HepG2 (cell line): ENCODE results near the gene ANKS4B. TPM values are rescaled to one million over a fixed set of nuclear protein-coding genes. Genes with fewer than 3 reads are reported as not detected.

Source experiments
- ATF1 ChIP-seq: IDR thresholded peaks from 2 replicates; pipeline ENCODE4 v1.6.1; 2016; ENCODE audit warnings: mild to moderate bottlenecking, control low read depth
- EP300 ChIP-seq, 3 experiments: sonication (generic) in 1 of 3; formaldehyde crosslinking in 1 of 3; IDR thresholded peaks; 2 replicates each; pipeline versions ENCODE4 v1.5.1 to v1.6.1; 2011 to 2020; ENCODE audit warnings: low read depth in 2 of 3, low read length in 2 of 3, borderline replicate concordance in 1 of 3, improper control_type of control experiment in 1 of 3, mild to moderate bottlenecking in 1 of 3, missing genetic modification reagents in 1 of 3, moderate library complexity in 1 of 3
- FOSL2 ChIP-seq: sonication (generic); formaldehyde crosslinking; IDR thresholded peaks from 2 replicates; pipeline ENCODE4 v1.4.0; 2020; ENCODE audit warnings: missing genetic modification reagents
- HIC2 ChIP-seq: sonication (generic); formaldehyde crosslinking; IDR thresholded peaks from 2 replicates; pipeline ENCODE4 v1.9.0; 2022; ENCODE audit warnings: low read depth, missing genetic modification reagents
- POGK ChIP-seq: sonication (generic); formaldehyde crosslinking; conservative IDR thresholded peaks from 2 replicates; pipeline ENCODE4 v1.8.0; 2022; ENCODE audit warnings: mild to moderate bottlenecking, moderate library complexity, missing genetic modification reagents
- RXRB ChIP-seq: IDR thresholded peaks from 2 replicates; pipeline ENCODE4 v1.6.1; 2016; ENCODE audit warnings: borderline replicate concordance, missing genetic modification reagents, missing compliant biosample characterization
- SMARCE1 ChIP-seq: fragments of 450-650 bp; IDR thresholded peaks from 2 replicates; pipeline ENCODE4 v1.6.1; 2017; ENCODE audit warnings: borderline replicate concordance
- SNAI1 ChIP-seq: sonication (generic); formaldehyde crosslinking; IDR thresholded peaks from 2 replicates; pipeline ENCODE4 v1.5.0; 2020; ENCODE audit warnings: mild to moderate bottlenecking, missing genetic modification reagents, borderline replicate concordance
- XRCC5 ChIP-seq: fragments of 200-400 bp; formaldehyde crosslinking; optimal IDR thresholded peaks from 2 replicates; pipeline ENCODE3; 2017; ENCODE audit warnings: mild to moderate bottlenecking, low read length
- YEATS4 ChIP-seq: sonication (generic); formaldehyde crosslinking; IDR thresholded peaks from 2 replicates; pipeline ENCODE4 v1.4.0; 2020; ENCODE audit warnings: missing genetic modification reagents, borderline replicate concordance
- ZBTB26 ChIP-seq: IDR thresholded peaks from 2 replicates; pipeline ENCODE4 v1.6.1; 2016; ENCODE audit warnings: missing compliant biosample characterization, missing genetic modification reagents, borderline replicate concordance
- ZNF333 ChIP-seq: sonication (generic); formaldehyde crosslinking; IDR thresholded peaks from 2 replicates; pipeline ENCODE4 v1.4.0; 2020; ENCODE audit warnings: mild to moderate bottlenecking, missing genetic modification reagents, borderline replicate concordance
- ZNF512B ChIP-seq: sonication (generic); formaldehyde crosslinking; IDR thresholded peaks from 2 replicates; pipeline ENCODE4 v1.5.1; 2020; ENCODE audit warnings: missing genetic modification reagents, mild to moderate bottlenecking, borderline replicate concordance
- ZNF567 ChIP-seq: sonication (generic); formaldehyde crosslinking; IDR thresholded peaks from 2 replicates; pipeline ENCODE4 v1.8.1; 2023; ENCODE audit warnings: mild to moderate bottlenecking, missing genetic modification reagents, borderline replicate concordance
- ZNF670 ChIP-seq: sonication (generic); formaldehyde crosslinking; IDR thresholded peaks from 2 replicates; pipeline ENCODE4 v1.8.0; 2022; ENCODE audit warnings: mild to moderate bottlenecking, missing genetic modification reagents, borderline replicate concordance
- ZNF691 ChIP-seq: sonication (generic); formaldehyde crosslinking; IDR thresholded peaks from 2 replicates; pipeline ENCODE4 v1.4.0; 2020; ENCODE audit warnings: missing genetic modification reagents, low read depth, mild to moderate bottlenecking, borderline replicate concordance
- ZNF761 ChIP-seq: sonication (generic); formaldehyde crosslinking; conservative IDR thresholded peaks from 2 replicates; pipeline ENCODE4 v1.4.0; 2020; ENCODE audit warnings: mild to moderate bottlenecking, missing genetic modification reagents
- polyA plus RNA-seq, 8 experiments: library from polyadenylated mRNA; depleted of rRNA in 3 of 8; stranded (reverse) in 7 of 8; unstranded in 1 of 8; fragments of >200 nt; fragmentation: Illumina TruSeq in 4 of 8; extraction: Trizol in 4 of 8; gene quantifications; 2 replicates each; pipeline versions ENCODE4 v1.2.1 to v1.2.3, GENCODE V29; 2011 to 2016; ENCODE audit warnings: low read depth in 4 of 8, missing spikeins in 1 of 8, mixed read lengths in 1 of 8; ENCODE audit not compliant: insufficient read depth in 1 of 8
- total RNA-seq, 5 experiments: library from RNA; depleted of rRNA; stranded (reverse); fragments of >200 nt; fragmentation: Illumina TruSeq; extraction: Trizol; gene quantifications; 2 replicates each; pipeline ENCODE4 v1.2.3, GENCODE V29; 2016; ENCODE audit warnings: low read depth in 1 of 5

The ANKS4B gene
- total and polyA plus RNA-seq, 2 of the 13 experiments (the other 11 are each of a cell fraction or from before 2014, with no cell fraction given): 6.5 to 30.0 TPM

GRCh38 chr16:21277927-21278706 is 44.6 kb downstream of the ANKS4B start, which contains the start of gene CRYM (continued):
- peak; percentile 90 for TF ChIP-seq POGK (CRISPR knock-in tag)
- peak; percentile 80 for TF ChIP-seq ZBTB26 (CRISPR knock-in tag)
- TF ChIP-seq ZNF512B (CRISPR knock-in tag): peak; percentile 94; the same call in 1 of the 2 replicates
- no peak for TF ChIP-seq EP300 (IDR thresholded peaks at IDR 0.05; ENCODE audit: low read depth in 2 of 2, low read length in 2 of 2)
- TF ChIP-seq EP300 (CRISPR knock-in tag; IDR thresholded peaks at IDR 0.05; ENCODE audit: borderline replicate concordance): no peak; the same call in 1 of the 2 replicates
- TF ChIP-seq SNAI1 (CRISPR knock-in tag): no peak
- 0 out of 2 replicates have a peak, but pooled peaks have one; percentile 87 for TF ChIP-seq ZNF670 (CRISPR knock-in tag)
- TF ChIP-seq ZNF567 (CRISPR knock-in tag): peak; percentile 79; the same call in 1 of the 2 replicates
- peak; percentile 62; the same call in 1 of the 2 replicates for TF ChIP-seq RXRB (CRISPR knock-in tag)
- TF ChIP-seq ATF1 (CRISPR knock-in tag): no peak
- TF ChIP-seq ZNF761: 0 out of 2 replicates have a peak, but pooled peaks have one; percentile 63
- peak; percentile 83; the same call in 1 of the 2 replicates for TF ChIP-seq ZNF691
- peak; percentile 81 for TF ChIP-seq FOSL2
- TF ChIP-seq SMARCE1: no peak
- peak; percentile 50; the same call in 1 of the 2 replicates for TF ChIP-seq ZNF333 (CRISPR knock-in tag)
- TF ChIP-seq YEATS4 (CRISPR knock-in tag): peak; percentile 75
- peak; percentile 77 for TF ChIP-seq XRCC5
- TF ChIP-seq HIC2 (CRISPR knock-in tag): peak; percentile 93
